SW 1271 (cell line): ENCODE measurements around the gene TPSD1.
"Not testable (repeated sequence)": the region's sequence is repeated elsewhere in the genome, so short reads cannot be mapped to it uniquely, and the experiment has no call there.

Source experiments
- DNase-seq, 2 experiments: peaks; one replicate each; lab custom pipeline; 2025; lab: John Stamatoyannopoulos, UW

The TPSD1 gene

DNA sequence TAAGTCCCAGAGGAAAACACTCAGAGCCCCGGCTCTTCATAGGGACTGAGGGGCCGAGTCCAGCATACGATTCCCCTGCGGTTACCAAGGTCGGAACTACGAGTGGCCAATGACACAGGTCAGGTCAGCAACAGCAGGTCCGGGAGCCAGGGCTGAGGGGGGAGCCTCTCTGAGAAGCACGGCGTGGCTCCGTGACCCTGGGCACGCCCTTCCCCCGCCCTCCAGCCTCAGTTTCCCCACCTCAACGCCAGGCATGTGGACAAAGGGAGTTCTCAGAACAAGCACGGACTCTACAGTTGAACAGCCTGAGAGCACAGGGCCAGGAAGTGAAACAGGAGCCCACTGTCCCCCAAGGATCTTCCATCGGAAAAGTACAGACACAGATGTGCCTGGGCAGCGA lies 25.6 kb downstream of the TPSD1 start:
- DNase-seq: no peak

DNA sequence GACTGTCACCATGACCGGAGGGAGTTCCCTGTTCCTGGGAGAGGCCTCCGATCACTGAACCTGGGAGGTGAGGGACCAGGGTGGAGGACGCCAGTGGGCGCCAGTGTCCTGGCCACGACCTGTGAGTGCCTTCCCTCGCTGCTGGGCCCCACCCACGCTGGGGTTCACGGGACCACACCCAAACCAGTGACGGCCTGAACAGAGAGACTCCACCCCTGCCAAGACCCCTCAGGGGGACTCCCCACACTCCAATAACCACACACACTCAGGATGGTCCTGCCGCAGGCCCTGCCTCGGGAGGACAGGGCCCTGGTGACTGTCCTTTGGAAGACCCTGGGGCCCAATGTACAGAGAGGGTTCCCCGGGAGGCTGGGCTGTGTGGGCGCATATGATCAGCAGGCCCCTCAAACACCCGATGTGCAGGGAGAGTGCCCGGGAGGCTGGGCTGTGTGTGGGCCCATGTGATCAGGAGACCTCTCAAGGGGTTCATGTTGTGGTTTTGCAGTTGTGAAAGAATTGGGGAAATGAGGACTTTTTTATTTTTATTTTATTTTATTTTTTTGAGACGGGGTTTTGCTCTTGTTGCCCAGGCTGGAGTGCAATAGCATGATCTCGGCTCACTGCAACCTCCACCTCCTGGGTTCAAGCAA lies 26.6 kb downstream of the TPSD1 start:
- no peak for DNase-seq

DNA sequence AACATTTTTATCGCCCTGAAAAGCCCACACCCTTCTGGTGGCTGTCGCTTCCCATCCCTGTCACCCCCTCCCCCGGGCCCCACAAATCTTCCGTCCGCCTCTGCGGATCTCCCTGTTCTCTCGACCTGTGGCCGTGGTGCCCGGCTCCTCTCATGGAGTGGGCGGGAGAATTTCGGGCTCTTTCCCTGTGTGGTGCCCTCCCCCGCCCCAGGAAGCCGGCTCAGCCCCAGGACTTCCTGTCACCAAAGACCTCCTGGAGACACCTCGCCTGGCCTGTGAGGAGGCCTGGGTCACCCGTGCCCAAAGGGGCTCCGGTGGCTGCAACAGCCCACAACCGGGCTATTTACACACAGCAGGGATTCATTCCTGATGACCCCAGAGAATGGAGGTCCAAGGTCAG lies 27.4 kb downstream of the TPSD1 start:
- DNase-seq: no peak

DNA sequence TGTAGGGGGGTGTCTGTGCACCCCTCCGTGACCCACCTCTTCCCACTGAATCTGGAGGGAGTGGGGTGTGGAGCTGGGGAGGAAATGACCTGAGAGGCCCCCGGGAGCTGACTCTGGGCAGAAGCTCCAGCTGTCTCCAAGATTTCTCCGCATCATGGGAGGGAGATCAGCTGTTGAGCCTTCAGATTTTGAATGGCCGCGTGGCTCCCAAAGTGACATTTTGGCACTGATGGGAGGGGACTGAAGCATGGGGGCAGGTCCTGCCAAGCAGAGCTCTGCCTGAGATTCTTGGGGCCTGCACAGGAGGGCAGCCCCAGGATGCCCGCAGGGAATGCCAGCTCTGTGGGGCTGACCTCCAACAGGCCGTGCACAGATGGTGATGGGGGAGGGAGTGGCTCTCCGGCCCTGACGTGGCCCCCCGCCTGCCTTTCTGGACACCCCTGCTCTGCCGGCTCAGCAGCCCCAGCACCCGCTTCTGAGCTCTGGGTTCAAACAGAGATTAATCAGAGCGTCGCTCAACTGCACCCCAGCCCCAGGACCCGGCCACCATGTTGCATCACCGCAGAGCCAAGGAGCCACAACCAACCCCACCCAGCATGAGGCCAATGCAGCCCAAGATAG lies 28.2 kb downstream of the TPSD1 start:
- DNase-seq: no peak

DNA sequence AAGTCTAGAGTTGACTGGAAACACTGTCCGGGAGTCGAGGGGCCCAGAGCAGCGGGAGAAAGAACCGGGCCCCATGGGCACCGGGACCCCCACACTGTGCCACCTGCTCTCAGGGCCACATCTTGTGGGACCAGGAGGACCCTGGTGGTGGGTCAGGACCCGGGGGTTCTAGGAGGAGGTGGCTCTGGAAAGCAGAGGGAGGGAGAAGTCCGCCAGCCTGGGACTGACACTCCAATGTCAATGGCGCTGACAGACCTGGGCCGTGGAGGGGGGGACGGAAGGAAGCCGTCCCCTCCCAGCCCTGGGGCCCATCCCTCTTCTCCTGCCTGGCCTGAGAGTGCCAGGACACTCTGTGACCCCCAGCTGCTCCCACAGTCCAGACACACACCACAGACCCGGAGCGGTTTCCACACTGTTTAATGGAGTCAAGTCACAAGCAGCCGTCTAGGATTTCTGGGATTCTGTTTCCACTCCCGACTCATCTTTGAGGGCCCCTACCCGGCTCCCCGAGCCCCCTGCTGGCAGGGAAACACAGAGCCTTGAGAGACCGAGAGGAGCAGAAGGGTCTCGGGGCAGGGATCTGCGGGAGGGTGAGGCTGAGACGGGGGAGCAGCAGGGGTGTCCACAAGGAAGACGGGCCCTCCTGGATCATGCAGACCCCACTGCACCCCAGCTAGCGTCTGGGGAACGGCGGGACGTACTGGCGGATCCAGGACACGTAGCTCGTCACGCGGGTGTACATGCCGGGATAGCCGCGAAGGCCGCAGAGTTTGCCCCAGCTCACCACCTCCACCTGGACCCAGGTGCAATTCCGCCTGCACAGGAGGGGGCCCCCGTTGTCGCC lies 30.0 kb downstream of the TPSD1 start:
- no peak for DNase-seq

DNA sequence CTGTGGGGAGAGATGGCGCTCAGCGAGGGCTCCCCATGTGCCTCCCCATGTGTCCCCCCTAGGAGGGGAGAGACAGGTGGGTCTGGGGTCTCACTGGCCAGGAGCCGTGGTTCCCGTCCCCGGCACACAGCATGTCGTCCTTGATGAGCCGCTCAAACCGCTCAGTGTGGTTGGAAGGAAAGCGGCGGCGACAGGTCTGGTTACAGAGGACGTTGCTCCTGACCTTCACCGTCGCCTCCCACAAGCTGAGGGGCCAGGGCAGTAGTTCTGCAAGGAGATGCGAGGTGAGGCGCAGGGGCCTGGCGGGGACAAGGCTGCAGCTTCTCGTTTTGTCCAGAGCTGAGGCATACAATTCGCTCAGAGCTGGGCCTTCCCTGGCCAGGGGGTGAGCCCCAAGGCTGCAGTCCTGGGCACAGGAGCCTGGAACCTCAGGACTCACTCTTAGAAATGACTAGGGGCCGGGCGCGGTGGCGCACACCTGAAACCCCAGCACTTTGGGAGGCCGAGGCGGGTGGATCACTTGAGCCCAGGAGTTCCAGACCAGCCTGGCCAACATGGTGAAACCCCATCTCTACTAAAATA lies 30.7 kb downstream of the TPSD1 start:
- DNase-seq: no peak

DNA sequence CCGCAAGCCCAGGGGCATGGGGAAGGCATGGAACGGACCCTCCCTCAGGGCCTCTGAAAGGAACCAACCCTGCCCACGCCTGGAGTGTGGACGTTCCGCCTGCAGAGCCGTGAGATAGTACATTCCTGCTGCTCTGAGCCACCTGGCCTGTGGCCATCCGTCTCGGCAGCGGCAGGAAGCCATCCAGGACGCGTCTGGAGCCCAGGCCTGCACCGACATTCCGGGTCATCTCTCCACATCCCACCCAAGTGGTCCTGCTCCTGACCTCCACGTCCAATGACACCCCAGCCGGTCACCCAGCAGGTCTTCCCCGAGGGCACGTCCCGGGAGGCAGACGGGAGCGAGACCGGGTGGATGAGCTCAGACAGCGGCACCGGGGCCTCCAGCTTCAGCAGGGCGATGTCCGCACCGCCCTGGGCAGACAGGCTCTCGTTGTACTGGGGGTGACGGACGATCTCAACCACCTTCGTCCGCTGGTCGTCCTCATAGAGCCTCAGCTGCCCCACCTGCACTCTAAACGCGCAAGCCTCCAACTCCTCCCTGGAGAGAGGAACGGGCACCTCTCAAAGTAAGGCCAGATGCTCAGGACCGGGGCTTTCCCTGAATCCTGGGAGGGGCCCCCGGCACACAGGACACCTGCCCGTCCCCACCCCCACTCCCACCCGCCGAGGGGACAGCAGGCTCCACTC lies 32.3 kb downstream of the TPSD1 start:
- no peak for DNase-seq

DNA sequence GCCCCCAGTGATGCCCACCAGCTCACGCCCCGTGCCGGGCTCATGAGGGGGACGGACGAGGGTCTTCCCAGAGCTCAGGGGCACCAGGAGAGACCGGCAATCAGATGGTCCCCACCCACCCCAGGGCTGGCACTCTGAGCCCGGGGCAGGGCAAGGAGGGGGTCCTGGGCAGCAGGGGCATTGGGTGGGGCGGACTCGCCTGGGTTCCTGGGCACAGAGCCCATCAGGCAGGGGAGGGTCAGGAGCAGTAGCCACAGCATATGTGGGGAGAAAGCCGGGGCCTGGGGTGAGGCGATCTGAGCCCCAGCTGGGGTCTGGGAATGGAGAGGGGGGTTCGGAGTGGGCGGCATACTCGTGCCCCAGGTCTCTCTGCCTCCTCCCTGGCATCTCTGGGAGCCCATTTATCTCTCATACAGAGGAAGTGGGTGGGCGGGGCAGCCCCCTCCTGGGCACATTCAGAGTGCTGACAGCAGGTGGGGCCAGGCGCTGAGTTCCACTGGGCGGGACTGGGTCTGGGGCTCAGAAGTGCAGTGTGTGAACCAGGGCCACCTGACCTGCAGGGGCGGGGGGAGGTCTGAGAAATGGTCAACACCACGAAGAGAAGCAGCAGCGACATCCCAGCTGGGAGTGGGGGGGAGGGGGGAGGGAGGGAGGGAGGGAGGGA lies 33.1 kb downstream of the TPSD1 start:
- no peak for DNase-seq

DNA sequence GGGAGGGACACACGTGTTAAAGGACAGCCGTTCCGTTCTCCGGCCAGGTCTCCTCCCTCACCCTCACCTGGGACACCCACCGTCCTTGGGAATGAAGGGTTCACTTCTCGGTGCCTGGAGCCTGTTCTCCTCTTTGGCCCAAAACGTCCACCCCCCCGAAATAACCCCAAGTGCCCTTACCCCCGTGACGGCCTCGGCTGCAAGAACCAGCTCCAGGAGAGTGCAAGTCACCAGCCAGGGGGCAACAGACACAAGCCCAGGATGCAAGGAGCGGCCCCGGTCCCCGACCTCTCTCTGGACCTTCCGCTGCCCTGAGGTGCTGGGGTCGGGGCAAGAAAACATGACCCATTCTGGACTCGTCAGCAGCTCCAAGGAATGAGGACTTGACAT lies 33.6 kb downstream of the TPSD1 start:
- no peak for DNase-seq

DNA sequence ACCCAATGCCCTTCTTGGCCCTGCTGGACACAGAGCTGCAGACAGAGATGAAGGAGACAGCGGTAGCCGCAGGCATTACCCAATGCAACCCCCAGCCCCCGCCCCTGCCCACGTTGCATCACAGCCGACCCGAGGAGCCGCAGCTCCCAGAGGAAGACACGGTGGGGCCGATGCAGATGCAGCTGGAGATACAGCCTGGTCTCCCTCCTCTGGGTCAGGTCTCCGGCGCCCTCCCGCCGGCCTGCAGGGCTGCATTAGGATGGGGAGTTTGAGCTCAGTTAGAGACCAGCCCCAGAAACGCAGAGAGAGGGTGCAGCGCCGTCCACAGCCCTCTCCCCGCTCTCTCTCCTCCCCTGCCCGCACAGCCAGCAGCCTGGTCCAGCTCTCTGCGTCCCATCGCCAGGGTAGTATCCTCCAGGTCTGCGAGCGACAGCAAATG lies 34.2 kb downstream of the TPSD1 start:
- no peak for DNase-seq

DNA sequence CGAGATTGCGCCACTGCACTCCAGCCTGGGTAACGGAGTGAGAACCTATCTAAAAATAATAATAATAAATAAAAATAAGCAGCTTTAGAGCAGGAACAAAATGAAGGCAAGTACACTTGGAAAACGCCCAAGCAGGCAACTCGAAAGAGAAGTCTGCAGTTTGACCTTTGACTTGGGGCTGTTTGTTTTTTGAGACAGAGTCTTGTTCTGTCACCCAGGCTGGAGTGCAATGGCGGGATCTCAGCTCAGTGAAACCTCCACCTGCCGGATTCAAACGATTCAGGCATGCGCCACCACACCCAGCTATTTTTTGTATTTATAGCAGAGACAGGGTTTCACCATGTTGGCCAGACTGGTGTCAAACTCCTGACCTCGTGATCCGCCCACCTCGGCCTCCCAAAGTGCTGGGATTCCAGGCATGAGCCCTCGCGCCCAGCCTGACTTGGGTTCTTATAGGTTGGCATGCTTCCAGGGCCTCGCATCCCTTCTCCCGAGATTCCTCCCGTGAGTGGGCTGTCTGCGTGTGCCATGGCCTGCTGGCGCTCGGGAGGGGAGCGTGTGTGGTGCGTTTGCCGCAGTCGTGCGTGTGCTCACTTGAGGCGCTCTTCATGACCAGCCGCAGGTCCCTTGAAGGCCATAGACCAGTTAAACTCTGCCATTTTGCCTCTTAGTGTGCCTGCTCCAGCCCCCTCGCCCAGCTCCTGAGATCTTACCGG lies 35.1 kb downstream of the TPSD1 start:
- no peak for DNase-seq

DNA sequence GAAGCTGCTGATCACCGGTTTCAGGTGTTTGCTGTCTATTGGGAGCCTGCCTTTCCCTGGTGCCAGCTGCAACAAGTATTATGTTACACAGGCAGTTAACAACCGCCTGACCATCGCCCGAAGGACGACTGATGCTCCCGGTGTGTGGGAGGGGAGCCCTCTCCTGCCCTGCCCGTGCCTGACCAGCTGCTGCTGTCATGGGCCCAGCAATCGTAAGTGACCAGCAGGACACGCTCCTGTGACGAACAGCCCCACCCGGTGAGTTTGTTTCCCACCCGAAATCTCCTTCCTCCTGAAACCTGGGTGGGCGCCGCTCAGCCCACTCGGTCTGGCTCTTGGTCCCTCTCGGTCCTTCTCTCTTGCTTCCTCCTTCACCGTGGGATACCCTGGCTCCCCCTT lies 35.7 kb downstream of the TPSD1 start:
- no peak for DNase-seq

DNA sequence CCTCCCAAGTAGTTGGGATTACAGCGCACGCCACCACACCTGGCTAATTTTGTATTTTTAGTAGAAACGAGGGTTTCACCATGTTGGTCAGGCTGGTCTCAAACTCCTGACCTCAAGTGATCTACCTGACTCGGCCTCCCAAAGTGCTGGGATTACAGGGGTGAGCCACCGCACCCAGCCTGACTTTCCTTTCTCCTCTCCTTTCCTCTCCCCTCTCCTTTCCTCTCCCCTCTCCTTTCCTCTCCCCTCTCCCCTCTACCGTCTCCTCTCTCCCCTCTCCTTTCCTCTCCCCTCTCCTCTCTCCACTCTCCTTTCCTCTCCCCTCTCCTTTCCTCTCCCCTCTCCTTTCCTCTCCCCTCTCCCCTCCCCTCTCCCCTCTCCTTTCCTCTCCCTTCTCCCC lies 36.3 kb downstream of the TPSD1 start:
- not testable (repeated sequence) for DNase-seq

DNA sequence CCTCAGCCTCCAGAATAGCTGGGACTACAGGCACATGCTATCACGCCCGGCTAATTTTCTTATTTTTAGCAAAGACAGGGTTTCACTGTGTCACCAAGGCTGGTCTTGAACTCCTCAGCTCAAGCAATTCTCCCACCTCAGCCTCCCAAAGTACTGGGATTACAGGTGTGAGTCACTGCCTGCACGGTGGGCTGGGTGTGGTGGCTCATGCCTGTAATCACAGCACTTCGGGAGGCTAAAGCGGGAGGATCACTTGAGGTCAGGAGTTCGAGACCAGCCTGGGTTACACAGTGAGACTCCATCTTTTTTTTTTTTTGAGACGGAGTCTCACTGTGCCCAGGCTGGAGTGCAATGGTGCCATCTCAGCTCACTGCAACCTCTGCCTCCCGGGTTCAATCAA lies 36.9 kb downstream of the TPSD1 start:
- DNase-seq: not testable (repeated sequence)

DNA sequence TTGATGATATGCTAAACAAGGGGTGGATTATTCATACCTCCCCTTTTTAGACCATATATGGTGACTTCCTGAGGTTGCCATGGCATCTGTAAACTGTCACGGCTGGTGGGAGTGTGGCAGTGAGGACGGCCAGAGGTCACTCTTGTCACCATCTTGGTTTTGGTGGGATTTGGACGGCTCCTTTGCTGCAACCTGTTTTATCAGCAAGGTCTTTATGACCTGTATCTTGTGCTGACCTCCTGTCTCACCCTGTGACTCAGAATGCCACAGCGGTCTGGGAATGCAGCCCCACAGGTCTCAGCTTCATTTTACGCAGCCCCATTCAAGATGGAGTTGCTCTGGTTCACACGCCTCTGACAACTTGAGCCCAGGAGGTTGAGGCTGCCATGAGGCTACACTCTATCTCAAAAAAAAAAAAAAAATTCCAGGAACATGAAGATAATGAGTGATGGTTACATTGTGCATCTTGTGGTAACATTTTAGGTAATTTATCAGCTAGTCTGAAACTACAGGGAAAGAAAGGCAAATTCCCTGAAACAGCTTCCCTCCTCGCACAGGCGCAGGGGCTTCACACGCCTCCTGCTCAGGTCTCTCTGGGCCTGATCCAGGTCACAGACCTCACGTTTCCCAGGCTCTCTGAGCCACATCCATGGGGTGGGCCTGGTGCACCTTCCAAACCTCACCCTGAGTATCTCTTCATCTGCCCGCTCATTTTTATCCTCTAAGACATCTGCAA lies 38.2 kb downstream of the TPSD1 start:
- DNase-seq: no peak

DNA sequence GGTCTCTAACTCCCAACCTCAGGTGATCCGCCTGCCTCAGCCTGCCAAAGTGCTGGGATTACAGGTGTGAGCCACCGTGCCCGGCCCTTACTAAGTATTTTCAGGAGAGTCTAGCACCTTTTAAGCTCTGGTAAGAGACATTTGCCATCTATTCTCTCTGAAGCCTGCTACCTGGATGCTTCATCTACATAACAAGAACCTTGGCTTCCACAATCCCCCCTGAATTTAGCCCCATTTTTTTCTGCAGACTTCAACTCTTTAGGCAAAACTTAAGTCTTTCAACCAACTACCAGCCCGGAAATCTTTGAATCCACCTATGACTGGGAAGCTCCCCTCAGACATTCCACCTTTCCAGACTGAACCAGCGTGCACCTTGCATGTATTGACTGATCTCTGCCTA lies 39.6 kb downstream of the TPSD1 start:
- no peak for DNase-seq

DNA sequence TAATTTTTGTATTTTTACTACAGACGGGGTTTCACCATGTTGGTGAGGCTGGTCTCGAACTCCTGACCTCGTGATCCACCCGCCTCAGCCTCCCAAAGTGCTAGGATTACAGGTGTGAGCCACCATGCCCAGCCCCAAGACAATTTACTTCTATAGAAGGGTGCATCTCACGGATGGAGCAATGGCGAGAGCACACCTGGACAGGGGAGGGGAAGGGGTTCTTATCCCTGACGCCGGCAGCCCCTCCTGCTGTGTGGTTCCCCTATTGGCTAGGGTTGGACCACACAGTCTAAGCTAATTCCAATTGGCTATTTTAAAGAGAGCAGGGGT lies 40.8 kb downstream of the TPSD1 start:
- DNase-seq: not testable (repeated sequence)

DNA sequence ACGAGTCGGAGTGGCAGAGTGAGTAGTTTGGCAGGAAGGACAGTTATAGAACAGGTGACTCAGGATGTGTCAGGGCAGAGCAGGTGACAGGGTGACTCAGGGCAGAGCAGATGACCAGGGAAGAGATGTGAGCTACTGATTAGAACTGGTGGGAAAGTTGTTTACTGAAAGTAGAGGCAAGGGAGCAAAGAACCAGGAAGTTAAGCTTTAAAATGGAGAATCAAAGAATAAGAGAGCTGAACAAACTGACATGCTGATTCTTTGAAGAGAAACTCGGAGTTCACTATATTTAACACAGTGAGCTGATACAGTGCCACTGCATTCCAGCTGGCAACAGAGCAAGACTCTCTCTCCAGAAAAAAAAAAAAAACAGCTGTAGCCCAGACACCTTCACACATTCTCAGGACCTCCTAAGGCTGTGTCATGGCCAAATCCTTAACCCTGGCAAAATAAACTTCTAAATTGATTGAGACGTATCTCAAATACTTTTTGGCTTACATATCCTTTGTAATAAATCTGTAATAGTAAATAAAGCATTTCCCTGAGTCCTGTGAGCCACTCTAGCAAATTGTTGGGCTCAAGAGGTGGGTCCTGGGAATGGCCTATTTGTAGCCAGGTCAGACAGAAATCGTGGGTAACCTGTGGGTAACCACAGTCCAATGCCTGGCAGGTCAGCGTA lies 41.3 kb downstream of the TPSD1 start:
- DNase-seq: peak; percentile 58 to 76

DNA sequence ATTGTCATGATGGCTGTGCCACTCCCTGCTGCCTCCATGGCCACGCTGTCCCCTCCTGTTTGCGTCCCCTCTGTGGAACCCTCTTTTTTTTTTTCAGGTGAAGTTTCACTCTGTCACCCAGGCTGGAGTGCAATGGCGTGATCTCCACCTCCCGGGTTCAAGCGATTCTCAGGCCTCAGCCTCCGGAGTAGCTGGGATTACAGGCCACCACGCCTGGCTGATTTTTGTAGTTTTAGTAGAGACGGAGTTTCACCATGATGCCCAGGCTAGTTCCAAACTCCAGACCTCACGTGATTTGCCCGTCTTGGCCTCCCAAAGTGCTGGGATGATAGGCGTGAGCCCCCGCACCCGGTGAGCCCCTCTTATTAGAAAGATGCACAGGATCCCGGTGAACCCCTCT lies 42.5 kb downstream of the TPSD1 start:
- DNase-seq: no peak
